HUES6 (cell line): ENCODE data around the gene SLC5A9.

Experiments used
- H3K27ac ChIP-seq: 2 replicates; pipeline ENCODE4 v1.7.0; 2013; ENCODE audit warnings: low read depth, mild to moderate bottlenecking, low read length, inconsistent platforms
- H3K27me3 ChIP-seq: 2 replicates; pipeline ENCODE4 v1.6.1; 2013; ENCODE audit warnings: low read length; ENCODE audit not compliant: control insufficient read depth, insufficient read depth
- H3K36me3 ChIP-seq: 2 replicates; pipeline ENCODE4 v1.6.1; 2013; ENCODE audit warnings: low read length; ENCODE audit not compliant: control insufficient read depth, insufficient read depth
- H3K4me1 ChIP-seq: 2 replicates; pipeline ENCODE4 v1.6.1; 2013; ENCODE audit warnings: low read length; ENCODE audit not compliant: control insufficient read depth, insufficient read depth
- H3K4me3 ChIP-seq: 2 replicates; pipeline ENCODE4 v1.5.1; 2013; ENCODE audit warnings: low read depth, low read length
- H3K9ac ChIP-seq: one replicate; pipeline ENCODE4 v1.6.1; 2013; ENCODE audit warnings: mild to moderate bottlenecking, low read length
- H3K9me3 ChIP-seq: 2 replicates; pipeline ENCODE4 v1.6.1; 2013; ENCODE audit warnings: low read depth, low read length; ENCODE audit not compliant: control insufficient read depth, insufficient read depth

Gene SLC5A9

GRCh38 chr1:48223366-48224240 lies 1.1 kb downstream of the SLC5A9 start:
- Histone ChIP-seq H3K27me3 (no peaks in the 10 kb centered on the region), H3K9ac (no peak overlapping the region), H3K36me3 (peaks cover 6% of the 10 kb centered on the region; the same call in 1 of the 2 replicates), H3K27ac (no peak overlapping the region), H3K9me3 (no peaks in the 10 kb centered on the region), H3K4me3 (no peak overlapping the region), H3K4me1 (peaks cover 20% of the 10 kb centered on the region; the same call in 1 of the 2 replicates)

GRCh38 chr1:48224791-48225190 lies 2.3 kb downstream of the SLC5A9 start:
- no peak overlapping the region for H3K9ac ChIP-seq
- H3K36me3 ChIP-seq: peaks cover 13% of the 10 kb centered on the region; the same call in 1 of the 2 replicates
- peaks cover 21% of the 10 kb centered on the region; the same call in 1 of the 2 replicates for H3K4me1 ChIP-seq
- H3K4me3 ChIP-seq: no peak overlapping the region
- no peaks in the 10 kb centered on the region for H3K27me3 ChIP-seq
- no peaks in the 10 kb centered on the region for H3K9me3 ChIP-seq
- H3K27ac ChIP-seq: no peak overlapping the region

- Histone ChIP-seq H3K9ac (no peak overlapping the region), H3K27me3 (no peaks in the 10 kb centered on the region), H3K9me3 (no peaks in the 10 kb centered on the region), H3K4me3 (no peak overlapping the region), H3K4me1 (peaks cover 21% of the 10 kb centered on the region; the same call in 1 of the 2 replicates), H3K27ac (no peak overlapping the region), H3K36me3 (peaks cover 19% of the 10 kb centered on the region; the same call in 1 of the 2 replicates)
These were observed 3.1 kb downstream of the SLC5A9 start for GRCh38 chr1:48225579-48225978.

- Histone ChIP-seq H3K4me3 (no peak overlapping the region), H3K9ac (no peak overlapping the region), H3K4me1 (peaks cover 21% of the 10 kb centered on the region; the same call in 1 of the 2 replicates), H3K27ac (no peak overlapping the region), H3K27me3 (no peaks in the 10 kb centered on the region), H3K36me3 (peaks cover 31% of the 10 kb centered on the region; the same call in 1 of the 2 replicates), H3K9me3 (no peaks in the 10 kb centered on the region)
These were observed 4.9 kb downstream of the SLC5A9 start for GRCh38 chr1:48227165-48228013.

- no peaks in the 10 kb centered on the region for H3K27me3 ChIP-seq
- H3K4me1 ChIP-seq: peaks cover 21% of the 10 kb centered on the region; the same call in 1 of the 2 replicates
- peaks cover 32% of the 10 kb centered on the region; the same call in 1 of the 2 replicates for H3K36me3 ChIP-seq
- H3K4me3 ChIP-seq: no peak overlapping the region
- H3K27ac ChIP-seq: no peak overlapping the region
- no peak overlapping the region for H3K9ac ChIP-seq
- H3K9me3 ChIP-seq: no peaks in the 10 kb centered on the region
These were observed 5.6 kb downstream of the SLC5A9 start for GRCh38 chr1:48228156-48228555.

- Histone ChIP-seq H3K36me3 (peaks cover 40% of the 10 kb centered on the region; the same call in 1 of the 2 replicates), H3K4me3 (no peak overlapping the region), H3K27ac (no peak overlapping the region), H3K9me3 (no peaks in the 10 kb centered on the region), H3K27me3 (no peaks in the 10 kb centered on the region), H3K4me1 (peaks cover 9% of the 10 kb centered on the region; the same call in 1 of the 2 replicates), H3K9ac (no peak overlapping the region)
These were observed 6.8 kb downstream of the SLC5A9 start for GRCh38 chr1:48229317-48229716.

- Histone ChIP-seq H3K36me3 (peaks cover 41% of the 10 kb centered on the region; the same call in 1 of the 2 replicates), H3K4me1 (peaks cover 8% of the 10 kb centered on the region; the same call in 1 of the 2 replicates), H3K27me3 (no peaks in the 10 kb centered on the region), H3K9me3 (no peaks in the 10 kb centered on the region), H3K9ac (no peak overlapping the region), H3K27ac (no peak overlapping the region), H3K4me3 (no peak overlapping the region)
These were observed 7.7 kb downstream of the SLC5A9 start for GRCh38 chr1:48230236-48230635.

GRCh38 chr1:48232722-48233121 lies 10.2 kb downstream of the SLC5A9 start:
- H3K27ac ChIP-seq: no peak overlapping the region
- peaks cover 48% of the 10 kb centered on the region; the same call in 1 of the 2 replicates for H3K36me3 ChIP-seq
- H3K4me1 ChIP-seq: peaks cover 7% of the 10 kb centered on the region; the same call in 1 of the 2 replicates
- H3K9me3 ChIP-seq: no peaks in the 10 kb centered on the region
- no peak overlapping the region for H3K4me3 ChIP-seq
- H3K27me3 ChIP-seq: no peaks in the 10 kb centered on the region
- no peak overlapping the region for H3K9ac ChIP-seq

- peaks cover 50% of the 10 kb centered on the region; the same call in 1 of the 2 replicates for H3K36me3 ChIP-seq
- no peak overlapping the region for H3K27ac ChIP-seq
- no peaks in the 10 kb centered on the region for H3K27me3 ChIP-seq
- no peaks in the 10 kb centered on the region for H3K4me1 ChIP-seq
- H3K9me3 ChIP-seq: no peaks in the 10 kb centered on the region
- H3K9ac ChIP-seq: no peak overlapping the region
- no peak overlapping the region for H3K4me3 ChIP-seq
These were observed 11.4 kb downstream of the SLC5A9 start for GRCh38 chr1:48233666-48234485.

- H3K9me3 ChIP-seq: no peaks in the 10 kb centered on the region
- peaks cover 5% of the 10 kb centered on the region; the same call in 1 of the 2 replicates for H3K4me1 ChIP-seq
- H3K27me3 ChIP-seq: no peaks in the 10 kb centered on the region
- H3K9ac ChIP-seq: no peak overlapping the region
- no peak overlapping the region for H3K27ac ChIP-seq
- H3K36me3 ChIP-seq: peaks cover 43% of the 10 kb centered on the region; the same call in 1 of the 2 replicates
- H3K4me3 ChIP-seq: no peak overlapping the region
These were observed 13.1 kb downstream of the SLC5A9 start for GRCh38 chr1:48235652-48236051.
